ENCODE results near the gene C1orf105. TPM values are rescaled to one million over a fixed set of nuclear protein-coding genes. Genes with fewer than 3 reads are reported as not detected.
A peak's percentile ranks its signal among the peaks of the same experiment; 100 is the strongest.
"Not testable (repeated sequence)": the region's sequence is repeated elsewhere in the genome, so short reads cannot be mapped to it uniquely, and the experiment has no call there.

C1orf105 gene
- total and polyA plus RNA-seq, 2 donors from 2014 or later, result not detected

DNA sequence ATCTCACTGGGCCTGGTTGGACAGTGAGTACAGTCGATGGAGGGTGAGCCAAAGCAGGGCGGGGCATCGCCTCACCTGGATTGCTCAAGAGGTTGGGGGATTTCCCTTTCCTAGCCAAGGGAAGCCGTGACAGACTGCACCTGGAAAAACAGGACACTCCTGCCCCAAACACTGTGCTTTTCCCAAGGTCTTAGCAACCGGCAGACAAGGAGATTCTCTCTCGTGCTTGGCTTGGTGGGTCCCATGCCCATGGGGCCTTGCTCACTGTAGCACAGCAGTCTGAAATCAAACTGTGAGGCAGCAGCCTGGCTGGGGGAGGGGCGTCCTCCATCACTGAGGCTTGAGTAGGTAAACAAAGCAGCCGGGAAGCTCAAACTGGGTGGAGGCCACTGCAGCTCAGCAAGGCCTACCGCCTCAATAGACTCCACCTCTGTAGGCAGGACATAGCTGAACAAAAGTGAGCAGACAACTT is 11.3 kb downstream of the C1orf105 start:
- TF ChIP-seq, protein P1, sequence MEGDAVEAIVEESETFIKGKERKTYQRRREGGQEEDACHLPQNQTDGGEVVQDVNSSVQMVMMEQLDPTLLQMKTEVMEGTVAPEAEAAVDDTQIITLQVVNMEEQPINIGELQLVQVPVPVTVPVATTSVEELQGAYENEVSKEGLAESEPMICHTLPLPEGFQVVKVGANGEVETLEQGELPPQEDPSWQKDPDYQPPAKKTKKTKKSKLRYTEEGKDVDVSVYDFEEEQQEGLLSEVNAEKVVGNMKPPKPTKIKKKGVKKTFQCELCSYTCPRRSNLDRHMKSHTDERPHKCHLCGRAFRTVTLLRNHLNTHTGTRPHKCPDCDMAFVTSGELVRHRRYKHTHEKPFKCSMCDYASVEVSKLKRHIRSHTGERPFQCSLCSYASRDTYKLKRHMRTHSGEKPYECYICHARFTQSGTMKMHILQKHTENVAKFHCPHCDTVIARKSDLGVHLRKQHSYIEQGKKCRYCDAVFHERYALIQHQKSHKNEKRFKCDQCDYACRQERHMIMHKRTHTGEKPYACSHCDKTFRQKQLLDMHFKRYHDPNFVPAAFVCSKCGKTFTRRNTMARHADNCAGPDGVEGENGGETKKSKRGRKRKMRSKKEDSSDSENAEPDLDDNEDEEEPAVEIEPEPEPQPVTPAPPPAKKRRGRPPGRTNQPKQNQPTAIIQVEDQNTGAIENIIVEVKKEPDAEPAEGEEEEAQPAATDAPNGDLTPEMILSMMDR (IDR thresholded peaks at IDR 0.05; ENCODE audit: borderline replicate concordance, extremely low read depth, insufficient read depth), result no peak
- no peaks in the 10 kb centered on the region for H3K36me3 ChIP-seq (ENCODE audit: control insufficient read depth in 2 of 3, insufficient read depth in 3 of 3, low read length in 3 of 3)
- intact Hi-C loops (cut with DNase I), result no loop called here
- H3K4me1 ChIP-seq (ENCODE audit: control insufficient read depth in 2 of 3, insufficient read depth in 2 of 3, low read depth in 1 of 3, low read length in 3 of 3), result no peaks in the 10 kb centered on the region
- no peak overlapping the region for H3K4me3 ChIP-seq (ENCODE audit: low read length in 3 of 3)
- H3K9me3 ChIP-seq (ENCODE audit: control insufficient read depth in 2 of 3, insufficient read depth in 1 of 3, low read length in 3 of 3), result no peaks in the 10 kb centered on the region
- DNase-seq (peak in 1 of 5 donors; percentile 78), FAIRE-seq (no peak)
- H3K27me3 ChIP-seq (ENCODE audit: control insufficient read depth, insufficient read depth, low read length), result no peaks in the 10 kb centered on the region
- no peak overlapping the region for H3K9ac ChIP-seq (ENCODE audit: low read length in 3 of 3)
- no peak overlapping the region for H3K27ac ChIP-seq (ENCODE audit: low read depth in 2 of 2, low read length in 2 of 2)

DNA sequence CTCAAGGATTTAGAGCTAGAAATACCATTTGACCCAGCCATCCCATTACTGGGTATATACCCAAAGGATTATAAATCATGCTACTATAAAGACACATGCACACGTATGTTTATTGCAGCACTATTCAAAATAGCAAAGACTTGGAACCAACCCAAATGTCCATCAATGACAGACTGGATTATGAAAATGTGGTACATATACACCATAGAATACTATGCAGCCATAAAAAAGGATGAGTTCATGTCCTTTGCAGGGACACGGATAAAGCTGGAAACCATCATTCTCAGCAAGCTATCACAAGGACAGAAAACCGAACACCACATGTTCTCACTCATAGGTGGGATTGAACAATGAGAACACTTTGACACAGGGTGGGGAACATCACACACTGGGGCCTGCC is 16.7 kb downstream of the C1orf105 start:
- H3K4me1 ChIP-seq (ENCODE audit: control insufficient read depth in 2 of 3, insufficient read depth in 2 of 3, low read depth in 1 of 3, low read length in 3 of 3); H3K27ac ChIP-seq (ENCODE audit: low read depth in 2 of 2, low read length in 2 of 2); DNase-seq; H3K36me3 ChIP-seq (ENCODE audit: control insufficient read depth in 2 of 3, insufficient read depth in 3 of 3, low read length in 3 of 3); FAIRE-seq; H3K9ac ChIP-seq (ENCODE audit: low read length in 3 of 3); intact Hi-C loops (cut with DNase I); H3K9me3 ChIP-seq (ENCODE audit: control insufficient read depth in 2 of 3, insufficient read depth in 1 of 3, low read length in 3 of 3); H3K27me3 ChIP-seq (ENCODE audit: control insufficient read depth, insufficient read depth, low read length); H3K4me3 ChIP-seq (ENCODE audit: low read length in 3 of 3): not testable (repeated sequence)

DNA sequence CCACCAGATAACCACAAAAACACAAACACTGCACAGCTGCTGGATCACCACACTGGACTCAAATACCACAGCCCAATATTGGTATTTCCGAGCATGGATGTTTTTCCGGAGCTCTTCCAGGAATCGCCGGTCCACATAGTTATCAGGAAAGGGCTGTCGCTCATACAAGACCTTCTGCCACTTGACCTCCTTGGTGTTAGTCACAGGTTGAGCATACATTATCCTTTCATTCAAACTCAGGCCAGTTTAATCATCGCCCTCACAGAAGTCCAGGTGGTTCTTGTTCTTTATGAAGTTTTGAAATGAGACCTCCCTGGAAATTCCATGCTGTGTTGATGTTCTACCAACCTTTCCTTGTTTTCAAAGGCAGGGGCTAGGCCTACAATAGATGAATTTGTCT is 21.9 kb downstream of the C1orf105 start:
- DNase-seq, result no peak
- intact Hi-C loops (cut with DNase I), result no loop called here
- no peaks in the 10 kb centered on the region for H3K27me3 ChIP-seq (ENCODE audit: control insufficient read depth, insufficient read depth, low read length)
- H3K9ac ChIP-seq (ENCODE audit: low read length in 3 of 3), result no peak overlapping the region
- TF ChIP-seq, protein P1 (IDR thresholded peaks at IDR 0.05; ENCODE audit: borderline replicate concordance, extremely low read depth, insufficient read depth), result no peak
- no peaks in the 10 kb centered on the region for H3K9me3 ChIP-seq (ENCODE audit: control insufficient read depth in 2 of 3, insufficient read depth in 1 of 3, low read length in 3 of 3)
- no peak for FAIRE-seq
- peaks cover 3 to 10% (median 6%) of the 10 kb centered on the region in 3 donors for H3K4me1 ChIP-seq (ENCODE audit: control insufficient read depth in 2 of 3, insufficient read depth in 2 of 3, low read depth in 1 of 3, low read length in 3 of 3)
- H3K36me3 ChIP-seq (ENCODE audit: control insufficient read depth in 2 of 3, insufficient read depth in 3 of 3, low read length in 3 of 3), result no peaks in the 10 kb centered on the region
- H3K4me3 ChIP-seq (ENCODE audit: low read length in 3 of 3), result peak overlapping the region in 1 of 3 donors; percentile 74
- no peak overlapping the region for H3K27ac ChIP-seq (ENCODE audit: low read depth in 2 of 2, low read length in 2 of 2)

- FAIRE-seq (no peak), DNase-seq (no peak)
- Histone ChIP-seq H3K9ac (ENCODE audit: low read length in 3 of 3) (peak overlapping the region; percentile 61 to 70 (median 66)), H3K27ac (ENCODE audit: low read depth in 2 of 2, low read length in 2 of 2) (no peak overlapping the region), H3K27me3 (ENCODE audit: control insufficient read depth, insufficient read depth, low read length) (no peaks in the 10 kb centered on the region), H3K9me3 (ENCODE audit: control insufficient read depth in 2 of 3, insufficient read depth in 1 of 3, low read length in 3 of 3) (no peaks in the 10 kb centered on the region), H3K36me3 (ENCODE audit: control insufficient read depth in 2 of 3, insufficient read depth in 3 of 3, low read length in 3 of 3) (no peaks in the 10 kb centered on the region), H3K4me1 (ENCODE audit: control insufficient read depth in 2 of 3, insufficient read depth in 2 of 3, low read depth in 1 of 3, low read length in 3 of 3) (peaks cover 3 to 10% (median 6%) of the 10 kb centered on the region in 3 donors), H3K4me3 (ENCODE audit: low read length in 3 of 3) (peak overlapping the region; percentile 74 to 80 (median 78))
- TF ChIP-seq, protein P1 (IDR thresholded peaks at IDR 0.05; ENCODE audit: borderline replicate concordance, extremely low read depth, insufficient read depth), result no peak
- intact Hi-C loops (cut with DNase I), result no loop called here
These were observed 22.5 kb downstream of the C1orf105 start for GRCh38 chr1:172442843-172443565.
